HepG2 (cell line): ENCODE measurements around the gene LAMP1. TPM values are rescaled to one million over a fixed set of nuclear protein-coding genes. Genes with fewer than 3 reads are reported as not detected.
A peak's percentile ranks its signal among the peaks of the same experiment; 100 is the strongest.

ENCODE experiments used
- AHDC1 ChIP-seq: sonication (generic); formaldehyde crosslinking; IDR thresholded peaks from 2 replicates; pipeline ENCODE4 v1.5.1; 2020; ENCODE audit warnings: mild to moderate bottlenecking, missing genetic modification reagents, borderline replicate concordance
- CBFB ChIP-seq: sonication (generic); formaldehyde crosslinking; IDR thresholded peaks from 2 replicates; pipeline ENCODE4 v1.4.0; 2020; ENCODE audit warnings: missing genetic modification reagents
- CCDC6 ChIP-seq: sonication (generic); formaldehyde crosslinking; IDR thresholded peaks from 2 replicates; pipeline ENCODE4 v1.8.1; 2022; ENCODE audit warnings: mild to moderate bottlenecking, missing genetic modification reagents, moderate library complexity
- ISL2 ChIP-seq: sonication (generic); formaldehyde crosslinking; IDR thresholded peaks from 2 replicates; pipeline ENCODE4 v1.5.0; 2020; ENCODE audit warnings: missing genetic modification reagents
- KDM5A ChIP-seq: fragments of 200-600 bp; sonication (generic); IDR thresholded peaks from 2 replicates; pipeline ENCODE4 v1.7.0; 2018; ENCODE audit warnings: antibody characterized with exemption, mild to moderate bottlenecking, low read length, borderline replicate concordance
- NR0B2 ChIP-seq: sonication (generic); formaldehyde crosslinking; IDR thresholded peaks from 2 replicates; pipeline ENCODE4 v1.4.0; 2020; ENCODE audit warnings: mild to moderate bottlenecking, missing genetic modification reagents
- NR2F6 ChIP-seq, 2 experiments: IDR thresholded peaks; 2 replicates each; pipeline ENCODE4 v1.6.1; 2016; ENCODE audit warnings: antibody characterized with exemption in 1 of 2, mild to moderate bottlenecking in 1 of 2
- PAF1 ChIP-seq: IDR thresholded peaks from 2 replicates; pipeline ENCODE4 v1.6.1; 2016; ENCODE audit warnings: missing genetic modification reagents, missing compliant biosample characterization
- PHF20 ChIP-seq: sonication (generic); formaldehyde crosslinking; IDR thresholded peaks from 2 replicates; pipeline ENCODE4 v1.5.0; 2020; ENCODE audit warnings: mild to moderate bottlenecking, missing genetic modification reagents
- RNF2 ChIP-seq: fragments of 450-650 bp; conservative IDR thresholded peaks from 2 replicates; pipeline ENCODE4 v1.6.1; 2016; ENCODE audit warnings: low read depth
- RORA ChIP-seq: sonication (generic); formaldehyde crosslinking; IDR thresholded peaks from 2 replicates; pipeline ENCODE4 v1.5.0; 2020; ENCODE audit warnings: mild to moderate bottlenecking, missing genetic modification reagents, moderate library complexity
- SIX4 ChIP-seq: sonication (generic); formaldehyde crosslinking; IDR thresholded peaks from 2 replicates; pipeline ENCODE4 v1.4.0; 2020; ENCODE audit warnings: missing genetic modification reagents
- TCF12 ChIP-seq, 2 experiments: fragments of 450-650 bp in 1 of 2; sonication (generic) in 1 of 2; formaldehyde crosslinking in 1 of 2; IDR thresholded peaks; 2 replicates each; pipeline versions ENCODE4 v1.6.1 to v1.8.0; 2017 to 2022; ENCODE audit warnings: antibody characterized with exemption in 1 of 2, mild to moderate bottlenecking in 1 of 2, missing genetic modification reagents in 1 of 2, moderate library complexity in 1 of 2
- TGIF2 ChIP-seq: IDR thresholded peaks from 2 replicates; pipeline ENCODE4 v1.6.1; 2016; ENCODE audit warnings: control low read depth, missing compliant biosample characterization
- ZFP1 ChIP-seq: IDR thresholded peaks from 2 replicates; pipeline ENCODE4 v1.6.1; 2016
- ZNF496 ChIP-seq: sonication (generic); formaldehyde crosslinking; IDR thresholded peaks from 2 replicates; pipeline ENCODE4 v1.8.1; 2023; ENCODE audit warnings: mild to moderate bottlenecking, moderate library complexity, missing genetic modification reagents; ENCODE audit not compliant: insufficient replicate concordance
- ZNF766 ChIP-seq: sonication (generic); formaldehyde crosslinking; IDR thresholded peaks from 2 replicates; pipeline ENCODE4 v1.5.0; 2020; ENCODE audit warnings: missing genetic modification reagents, borderline replicate concordance
- ZNF776 ChIP-seq: sonication (generic); formaldehyde crosslinking; IDR thresholded peaks from 2 replicates; pipeline ENCODE4 v1.4.0; 2020; ENCODE audit warnings: mild to moderate bottlenecking, missing genetic modification reagents
- ZSCAN25 ChIP-seq: sonication (generic); formaldehyde crosslinking; IDR thresholded peaks from 2 replicates; pipeline ENCODE4 v1.8.0; 2022; ENCODE audit warnings: mild to moderate bottlenecking, missing genetic modification reagents
- polyA plus RNA-seq, 8 experiments: library from polyadenylated mRNA; depleted of rRNA in 3 of 8; stranded (reverse) in 7 of 8; unstranded in 1 of 8; fragments of >200 nt; fragmentation: Illumina TruSeq in 4 of 8; extraction: Trizol in 4 of 8; gene quantifications; 2 replicates each; pipeline versions ENCODE4 v1.2.1 to v1.2.3, GENCODE V29; 2011 to 2016; ENCODE audit warnings: low read depth in 4 of 8, missing spikeins in 1 of 8, mixed read lengths in 1 of 8; ENCODE audit not compliant: insufficient read depth in 1 of 8
- total RNA-seq, 5 experiments: library from RNA; depleted of rRNA; stranded (reverse); fragments of >200 nt; fragmentation: Illumina TruSeq; extraction: Trizol; gene quantifications; 2 replicates each; pipeline ENCODE4 v1.2.3, GENCODE V29; 2016; ENCODE audit warnings: low read depth in 1 of 5
- TF ChIP-seq, protein P1 (sequence below): sonication (generic); formaldehyde crosslinking; IDR thresholded peaks from 2 replicates; pipeline ENCODE4 v1.4.0; 2020; ENCODE audit warnings: missing genetic modification reagents
- TF ChIP-seq, protein P2 (sequence below): sonication (generic); formaldehyde crosslinking; IDR thresholded peaks from 2 replicates; pipeline ENCODE4 v1.4.0; 2020; ENCODE audit warnings: mild to moderate bottlenecking, missing genetic modification reagents

The LAMP1 gene
- total and polyA plus RNA-seq, 2 of the 13 experiments (the other 11 are each of a cell fraction or from before 2014, with no cell fraction given), result 103 to 112 TPM

DNA sequence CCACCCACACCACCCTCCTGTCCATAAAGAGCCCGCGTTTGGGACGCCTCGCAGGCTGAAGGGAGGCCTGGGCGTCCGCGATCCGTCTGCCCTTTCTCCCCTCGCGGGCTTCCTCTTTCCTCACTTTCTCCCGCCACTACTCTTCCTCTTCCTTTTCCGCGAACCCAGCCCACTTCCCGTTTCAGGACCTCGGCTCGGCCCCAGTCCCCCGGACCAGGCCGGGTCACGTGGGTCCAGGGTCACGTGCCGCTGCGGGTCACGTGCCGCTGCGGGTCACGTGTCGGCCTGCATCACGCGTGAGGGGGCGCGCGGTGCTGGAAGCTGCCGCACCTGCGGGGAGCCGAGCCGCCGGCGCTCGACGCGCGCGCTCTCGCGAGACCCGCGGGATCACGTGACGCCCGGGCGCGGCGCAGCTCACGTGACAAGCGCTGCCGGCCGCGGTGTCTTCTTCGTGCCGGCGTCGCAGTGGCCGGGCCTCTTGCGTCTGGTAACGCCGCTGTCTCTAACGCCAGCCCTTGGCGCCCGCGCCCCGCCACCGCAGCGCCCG is at the start of gene LAMP1 (continued):
- TF ChIP-seq AHDC1 (no peak), ZNF776 (peak; percentile 99), RORA (CRISPR knock-in tag) (no peak), TCF12 (IDR thresholded peaks at IDR 0.05) (no peak), TCF12 (CRISPR knock-in tag; IDR thresholded peaks at IDR 0.05) (peak; percentile 88), ZFP1 (CRISPR knock-in tag) (peak; percentile 84; the same call in 1 of the 2 replicates), PHF20 (CRISPR knock-in tag) (peak; percentile 100), RNF2 (peak; percentile 100), CCDC6 (peak; percentile 99), NR2F6 (IDR thresholded peaks at IDR 0.05) (no peak), NR2F6 (CRISPR knock-in tag; IDR thresholded peaks at IDR 0.05) (peak; percentile 83), ZSCAN25 (CRISPR knock-in tag) (peak; percentile 80), CBFB (CRISPR knock-in tag) (peak; percentile 97), PAF1 (no peak), NR0B2 (CRISPR knock-in tag) (peak; percentile 98), TGIF2 (CRISPR knock-in tag) (peak; percentile 87), SIX4 (CRISPR knock-in tag) (peak; percentile 80), ZNF766 (peak; percentile 97), ISL2 (CRISPR knock-in tag) (peak; percentile 84), ZNF496 (CRISPR knock-in tag) (no peak), KDM5A (peak; percentile 100)
- TF ChIP-seq, protein P1, sequence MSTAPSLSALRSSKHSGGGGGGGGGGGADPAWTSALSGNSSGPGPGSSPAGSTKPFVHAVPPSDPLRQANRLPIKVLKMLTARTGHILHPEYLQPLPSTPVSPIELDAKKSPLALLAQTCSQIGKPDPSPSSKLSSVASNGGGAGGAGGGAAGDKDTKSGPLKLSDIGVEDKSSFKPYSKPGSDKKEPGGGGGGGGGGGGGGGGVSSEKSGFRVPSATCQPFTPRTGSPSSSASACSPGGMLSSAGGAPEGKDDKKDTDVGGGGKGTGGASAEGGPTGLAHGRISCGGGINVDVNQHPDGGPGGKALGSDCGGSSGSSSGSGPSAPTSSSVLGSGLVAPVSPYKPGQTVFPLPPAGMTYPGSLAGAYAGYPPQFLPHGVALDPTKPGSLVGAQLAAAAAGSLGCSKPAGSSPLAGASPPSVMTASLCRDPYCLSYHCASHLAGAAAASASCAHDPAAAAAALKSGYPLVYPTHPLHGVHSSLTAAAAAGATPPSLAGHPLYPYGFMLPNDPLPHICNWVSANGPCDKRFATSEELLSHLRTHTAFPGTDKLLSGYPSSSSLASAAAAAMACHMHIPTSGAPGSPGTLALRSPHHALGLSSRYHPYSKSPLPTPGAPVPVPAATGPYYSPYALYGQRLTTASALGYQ (CRISPR knock-in tag), result peak; percentile 72; the same call in 1 of the 2 replicates
- TF ChIP-seq, protein P2, sequence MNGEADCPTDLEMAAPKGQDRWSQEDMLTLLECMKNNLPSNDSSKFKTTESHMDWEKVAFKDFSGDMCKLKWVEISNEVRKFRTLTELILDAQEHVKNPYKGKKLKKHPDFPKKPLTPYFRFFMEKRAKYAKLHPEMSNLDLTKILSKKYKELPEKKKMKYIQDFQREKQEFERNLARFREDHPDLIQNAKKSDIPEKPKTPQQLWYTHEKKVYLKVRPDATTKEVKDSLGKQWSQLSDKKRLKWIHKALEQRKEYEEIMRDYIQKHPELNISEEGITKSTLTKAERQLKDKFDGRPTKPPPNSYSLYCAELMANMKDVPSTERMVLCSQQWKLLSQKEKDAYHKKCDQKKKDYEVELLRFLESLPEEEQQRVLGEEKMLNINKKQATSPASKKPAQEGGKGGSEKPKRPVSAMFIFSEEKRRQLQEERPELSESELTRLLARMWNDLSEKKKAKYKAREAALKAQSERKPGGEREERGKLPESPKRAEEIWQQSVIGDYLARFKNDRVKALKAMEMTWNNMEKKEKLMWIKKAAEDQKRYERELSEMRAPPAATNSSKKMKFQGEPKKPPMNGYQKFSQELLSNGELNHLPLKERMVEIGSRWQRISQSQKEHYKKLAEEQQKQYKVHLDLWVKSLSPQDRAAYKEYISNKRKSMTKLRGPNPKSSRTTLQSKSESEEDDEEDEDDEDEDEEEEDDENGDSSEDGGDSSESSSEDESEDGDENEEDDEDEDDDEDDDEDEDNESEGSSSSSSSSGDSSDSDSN (CRISPR knock-in tag), result peak; percentile 85
